ENCODE data around the gene UBE2E2. TPM values are rescaled to one million over a fixed set of nuclear protein-coding genes. Genes with fewer than 3 reads are reported as not detected.

The UBE2E2 gene
- total RNA-seq, 2 experiments from 2014 or later: 41.1 to 48.8 TPM

DNA sequence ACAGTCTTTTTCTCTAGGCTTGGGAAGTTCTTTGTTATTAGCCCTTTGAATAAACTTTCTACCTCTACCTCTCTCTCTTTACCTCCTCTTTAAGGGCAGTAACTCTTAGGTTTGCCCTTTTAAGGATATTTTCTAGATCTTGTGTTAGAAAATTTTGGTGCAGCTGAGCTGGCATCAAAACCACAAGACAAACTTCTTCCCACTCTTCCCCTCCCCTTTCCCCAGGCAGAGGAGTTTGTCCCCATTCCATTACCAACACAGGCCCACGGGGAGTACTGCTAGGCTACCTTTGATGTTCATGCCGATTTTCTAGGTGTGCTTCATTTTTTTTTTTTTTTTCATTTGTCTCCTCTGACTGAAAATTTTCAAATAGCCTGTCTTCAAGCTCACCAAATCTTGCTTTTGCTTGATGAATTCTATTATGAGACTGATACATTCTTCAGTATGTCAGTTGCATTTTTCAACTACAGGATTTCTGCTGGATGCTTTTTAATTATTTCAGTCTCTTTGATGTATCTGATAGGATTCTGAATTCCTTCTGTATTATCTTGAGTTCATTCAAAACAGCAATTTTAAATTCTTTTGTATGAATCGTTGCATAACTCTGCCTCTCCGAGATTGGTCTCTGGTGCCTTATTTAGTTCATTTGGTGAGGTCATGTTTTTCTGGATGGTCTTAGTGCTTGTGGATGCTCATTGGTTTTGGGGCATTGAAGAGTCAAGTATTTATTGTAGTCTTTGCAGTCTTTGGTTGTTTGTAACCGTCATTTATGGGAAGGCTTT, 112.0 kb downstream of the UBE2E2 start:
- Histone ChIP-seq H3K27ac (ENCODE audit: low read depth, low read length, poor library complexity, severe bottlenecking) (no peak overlapping the region), H3K36me3 (ENCODE audit: insufficient read depth, low read length) (peaks cover 36% of the 10 kb centered on the region), H3K4me3 (ENCODE audit: low read depth, low read length, poor library complexity, severe bottlenecking) (no peak overlapping the region), H3K9me3 (ENCODE audit: low read length) (peaks cover 5% of the 10 kb centered on the region; the same call in 1 of the 2 replicates), H3K4me1 (ENCODE audit: insufficient read depth, low read length, poor library complexity, severe bottlenecking) (no peaks in the 10 kb centered on the region), H3K9me2 (ENCODE audit: insufficient read depth, low read length) (no peaks in the 10 kb centered on the region), H3K4me2 (ENCODE audit: low read length) (no peak overlapping the region), H4K20me1 (ENCODE audit: insufficient read depth, low read length) (no peaks in the 10 kb centered on the region), H2AFZ (ENCODE audit: low read length) (no peak overlapping the region), H3K79me2 (ENCODE audit: insufficient read depth, low read depth, low read length) (peaks cover 4% of the 10 kb centered on the region; the same call in 1 of the 2 replicates)
- intact Hi-C loops (cut with micrococcal nuclease; ENCODE audit: unreplicated experiment): no loop called here
- BruUV-seq (replicated peaks): no TSS peak
- TF ChIP-seq, protein P1, sequence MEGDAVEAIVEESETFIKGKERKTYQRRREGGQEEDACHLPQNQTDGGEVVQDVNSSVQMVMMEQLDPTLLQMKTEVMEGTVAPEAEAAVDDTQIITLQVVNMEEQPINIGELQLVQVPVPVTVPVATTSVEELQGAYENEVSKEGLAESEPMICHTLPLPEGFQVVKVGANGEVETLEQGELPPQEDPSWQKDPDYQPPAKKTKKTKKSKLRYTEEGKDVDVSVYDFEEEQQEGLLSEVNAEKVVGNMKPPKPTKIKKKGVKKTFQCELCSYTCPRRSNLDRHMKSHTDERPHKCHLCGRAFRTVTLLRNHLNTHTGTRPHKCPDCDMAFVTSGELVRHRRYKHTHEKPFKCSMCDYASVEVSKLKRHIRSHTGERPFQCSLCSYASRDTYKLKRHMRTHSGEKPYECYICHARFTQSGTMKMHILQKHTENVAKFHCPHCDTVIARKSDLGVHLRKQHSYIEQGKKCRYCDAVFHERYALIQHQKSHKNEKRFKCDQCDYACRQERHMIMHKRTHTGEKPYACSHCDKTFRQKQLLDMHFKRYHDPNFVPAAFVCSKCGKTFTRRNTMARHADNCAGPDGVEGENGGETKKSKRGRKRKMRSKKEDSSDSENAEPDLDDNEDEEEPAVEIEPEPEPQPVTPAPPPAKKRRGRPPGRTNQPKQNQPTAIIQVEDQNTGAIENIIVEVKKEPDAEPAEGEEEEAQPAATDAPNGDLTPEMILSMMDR (conservative IDR thresholded peaks at IDR 0.05; ENCODE audit: low read length): no peak
- TF ChIP-seq EZH2phosphoT487 (IDR thresholded peaks at IDR 0.05; ENCODE audit: borderline replicate concordance, low read depth, low read length): no peak
- no peak for DNase-seq (ENCODE audit: low spot score)
- ChIA-PET POLR2A (interaction anchor here (0.6 to 1.2 kb wide), 5 partner anchors 7 to 1436 kb away, joined by 3 to 4 read pairs (median 3); no protein-coding TSS in a partner anchor), CTCF (ENCODE audit: unreplicated experiment) (no interaction called here)

DNA sequence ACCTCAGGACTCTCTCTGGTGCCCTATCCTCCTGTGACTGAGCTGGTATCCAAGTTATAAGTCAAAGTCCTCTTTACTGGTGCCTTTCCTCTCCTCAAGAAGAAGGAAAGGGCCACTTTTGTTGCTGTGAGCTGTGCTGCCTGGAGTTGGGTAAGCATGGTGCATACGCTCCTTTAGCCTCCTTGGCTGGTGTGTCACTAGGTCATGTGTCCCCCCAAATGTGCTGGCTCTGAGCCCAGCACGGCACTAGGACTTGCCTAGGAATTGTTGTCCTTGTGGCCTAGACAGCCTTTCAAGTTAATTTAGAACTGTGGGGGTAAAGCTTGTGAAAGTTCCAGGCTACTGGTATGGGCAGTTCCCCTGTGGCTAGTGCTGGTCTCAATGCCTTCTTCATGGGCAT, 113.8 kb downstream of the UBE2E2 start:
- Histone ChIP-seq H3K4me1 (ENCODE audit: insufficient read depth, low read length, poor library complexity, severe bottlenecking) (no peaks in the 10 kb centered on the region), H3K4me2 (ENCODE audit: low read length) (no peak overlapping the region), H3K27ac (ENCODE audit: low read depth, low read length, poor library complexity, severe bottlenecking) (no peak overlapping the region), H4K20me1 (ENCODE audit: insufficient read depth, low read length) (no peaks in the 10 kb centered on the region), H3K79me2 (ENCODE audit: insufficient read depth, low read depth, low read length) (peaks cover 6% of the 10 kb centered on the region; the same call in 1 of the 2 replicates), H3K4me3 (ENCODE audit: low read depth, low read length, poor library complexity, severe bottlenecking) (no peak overlapping the region), H3K9me2 (ENCODE audit: insufficient read depth, low read length) (no peaks in the 10 kb centered on the region), H3K36me3 (ENCODE audit: insufficient read depth, low read length) (peaks cover 32% of the 10 kb centered on the region), H3K9me3 (ENCODE audit: low read length) (peaks cover 5% of the 10 kb centered on the region; the same call in 1 of the 2 replicates), H2AFZ (ENCODE audit: low read length) (no peak overlapping the region)
- no TSS peak for BruUV-seq (replicated peaks)
- ChIA-PET POLR2A (interaction anchor here (0.7 kb wide), 1 partner anchor 205 kb away, joined by 3 read pairs; no protein-coding TSS in a partner anchor), CTCF (ENCODE audit: unreplicated experiment) (no interaction called here)
- TF ChIP-seq EZH2phosphoT487 (IDR thresholded peaks at IDR 0.05; ENCODE audit: borderline replicate concordance, low read depth, low read length): no peak
- DNase-seq (ENCODE audit: low spot score): no peak
- intact Hi-C loops (cut with micrococcal nuclease; ENCODE audit: unreplicated experiment): no loop called here

GRCh38 chr3:23319366-23320312, 116.5 kb downstream of the UBE2E2 start:
- DNase-seq (ENCODE audit: low spot score): no peak
- H3K36me3 ChIP-seq (ENCODE audit: insufficient read depth, low read length): peaks cover 40% of the 10 kb centered on the region
- no peak overlapping the region for H2AFZ ChIP-seq (ENCODE audit: low read length)
- BruUV-seq (replicated peaks): no TSS peak
- peaks cover 5% of the 10 kb centered on the region; the same call in 1 of the 2 replicates for H3K9me3 ChIP-seq (ENCODE audit: low read length)
- ChIA-PET POLR2A (interaction anchor here (0.6 to 1.0 kb wide), 2 partner anchors 66 to 270 kb away, joined by 4 to 6 read pairs; no protein-coding TSS in a partner anchor), CTCF (ENCODE audit: unreplicated experiment) (no interaction called here)
- no peak overlapping the region for H3K4me2 ChIP-seq (ENCODE audit: low read length)
- H3K27ac ChIP-seq (ENCODE audit: low read depth, low read length, poor library complexity, severe bottlenecking): no peak overlapping the region
- H3K4me1 ChIP-seq (ENCODE audit: insufficient read depth, low read length, poor library complexity, severe bottlenecking): peaks cover 17% of the 10 kb centered on the region
- H4K20me1 ChIP-seq (ENCODE audit: insufficient read depth, low read length): no peaks in the 10 kb centered on the region
- peaks cover 30% of the 10 kb centered on the region; the same call in 1 of the 2 replicates for H3K79me2 ChIP-seq (ENCODE audit: insufficient read depth, low read depth, low read length)
- TF ChIP-seq EZH2phosphoT487 (IDR thresholded peaks at IDR 0.05; ENCODE audit: borderline replicate concordance, low read depth, low read length): no peak
- TF ChIP-seq, protein P1 (conservative IDR thresholded peaks at IDR 0.05; ENCODE audit: low read length): no peak
- intact Hi-C loops (cut with micrococcal nuclease; ENCODE audit: unreplicated experiment): loop anchor here (5.0 kb wide), 1 partner anchor 97 kb away; no protein-coding TSS in a partner anchor
- no peaks in the 10 kb centered on the region for H3K9me2 ChIP-seq (ENCODE audit: insufficient read depth, low read length)
- H3K4me3 ChIP-seq (ENCODE audit: low read depth, low read length, poor library complexity, severe bottlenecking): no peak overlapping the region

Data from OCI-LY7 (cell line).